ENCODE data around the gene UTY. TPM values are rescaled to one million over a fixed set of nuclear protein-coding genes. Genes with fewer than 3 reads are reported as not detected.

The UTY gene
- total RNA-seq, 3 donors from 2014 or later, result 32.5 to 35.4 TPM; not detected in 1

DNA sequence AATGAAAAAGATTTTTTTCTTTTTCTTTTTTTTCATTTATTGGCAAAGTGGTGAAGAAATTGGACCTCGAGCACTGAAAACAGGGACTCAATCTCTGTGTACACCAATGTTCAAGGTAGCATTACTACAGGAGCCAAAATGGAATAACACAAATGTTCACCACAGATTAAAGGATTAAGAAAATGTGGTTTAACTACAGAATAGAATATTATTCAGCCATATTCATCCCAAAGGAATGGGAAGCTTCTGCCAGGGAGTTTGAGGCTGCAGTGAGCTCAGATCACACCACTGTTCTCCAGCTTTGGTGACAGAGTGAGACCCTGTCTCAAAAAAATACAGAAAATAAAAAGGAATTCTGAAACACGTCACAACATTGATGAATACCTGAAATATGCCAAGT, 81.0 kb downstream of the UTY start:
- Histone ChIP-seq H3K9me3 (no peaks in the 10 kb centered on the region), H3K4me3 (no peak overlapping the region), H3K4me1 (ENCODE audit: low read depth) (no peaks in the 10 kb centered on the region), H3K36me3 (ENCODE audit: low read depth) (no peaks in the 10 kb centered on the region)
- DNase-seq (no peak), ATAC-seq (no peak)
- intact Hi-C loops (cut with DNase I, micrococcal nuclease), result no loop called here
- TF ChIP-seq, protein P1, sequence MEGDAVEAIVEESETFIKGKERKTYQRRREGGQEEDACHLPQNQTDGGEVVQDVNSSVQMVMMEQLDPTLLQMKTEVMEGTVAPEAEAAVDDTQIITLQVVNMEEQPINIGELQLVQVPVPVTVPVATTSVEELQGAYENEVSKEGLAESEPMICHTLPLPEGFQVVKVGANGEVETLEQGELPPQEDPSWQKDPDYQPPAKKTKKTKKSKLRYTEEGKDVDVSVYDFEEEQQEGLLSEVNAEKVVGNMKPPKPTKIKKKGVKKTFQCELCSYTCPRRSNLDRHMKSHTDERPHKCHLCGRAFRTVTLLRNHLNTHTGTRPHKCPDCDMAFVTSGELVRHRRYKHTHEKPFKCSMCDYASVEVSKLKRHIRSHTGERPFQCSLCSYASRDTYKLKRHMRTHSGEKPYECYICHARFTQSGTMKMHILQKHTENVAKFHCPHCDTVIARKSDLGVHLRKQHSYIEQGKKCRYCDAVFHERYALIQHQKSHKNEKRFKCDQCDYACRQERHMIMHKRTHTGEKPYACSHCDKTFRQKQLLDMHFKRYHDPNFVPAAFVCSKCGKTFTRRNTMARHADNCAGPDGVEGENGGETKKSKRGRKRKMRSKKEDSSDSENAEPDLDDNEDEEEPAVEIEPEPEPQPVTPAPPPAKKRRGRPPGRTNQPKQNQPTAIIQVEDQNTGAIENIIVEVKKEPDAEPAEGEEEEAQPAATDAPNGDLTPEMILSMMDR (IDR thresholded peaks at IDR 0.05), result no peak

DNA sequence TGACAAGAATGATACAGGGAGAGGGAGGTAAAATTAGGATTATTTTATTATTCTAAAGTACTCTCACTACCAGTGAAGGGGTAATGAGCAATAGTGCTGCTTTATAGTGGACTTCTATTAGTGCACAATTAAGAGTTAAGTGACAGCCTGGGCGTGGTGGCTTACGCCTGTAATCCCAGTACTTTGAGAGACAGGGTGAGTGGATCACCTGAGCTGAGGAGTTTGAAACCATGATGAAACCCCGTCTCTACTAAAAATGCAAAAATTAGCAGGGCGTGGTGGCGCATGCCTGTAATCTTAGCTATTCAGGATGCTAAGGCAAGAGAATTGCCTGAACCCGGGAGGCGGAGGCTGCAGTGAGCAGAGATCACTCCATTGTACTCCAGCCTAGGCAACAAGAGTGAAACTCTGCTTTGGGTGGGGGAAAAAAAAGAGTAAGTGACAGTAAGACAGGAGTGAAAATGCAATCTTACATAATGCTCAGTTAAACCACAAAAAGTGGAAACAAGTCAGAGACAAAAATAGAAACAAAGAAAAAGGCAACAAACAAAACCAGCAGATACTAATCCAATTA, 98.6 kb downstream of the UTY start:
- no peaks in the 10 kb centered on the region for H3K4me1 ChIP-seq (ENCODE audit: low read depth)
- ATAC-seq (no peak), DNase-seq (no peak)
- no peaks in the 10 kb centered on the region for H3K9me3 ChIP-seq
- H3K4me3 ChIP-seq, result no peak overlapping the region
- H3K36me3 ChIP-seq (ENCODE audit: low read depth), result no peaks in the 10 kb centered on the region
- TF ChIP-seq, protein P1 (IDR thresholded peaks at IDR 0.05), result no peak
- intact Hi-C loops (cut with DNase I, micrococcal nuclease), result no loop called here

DNA sequence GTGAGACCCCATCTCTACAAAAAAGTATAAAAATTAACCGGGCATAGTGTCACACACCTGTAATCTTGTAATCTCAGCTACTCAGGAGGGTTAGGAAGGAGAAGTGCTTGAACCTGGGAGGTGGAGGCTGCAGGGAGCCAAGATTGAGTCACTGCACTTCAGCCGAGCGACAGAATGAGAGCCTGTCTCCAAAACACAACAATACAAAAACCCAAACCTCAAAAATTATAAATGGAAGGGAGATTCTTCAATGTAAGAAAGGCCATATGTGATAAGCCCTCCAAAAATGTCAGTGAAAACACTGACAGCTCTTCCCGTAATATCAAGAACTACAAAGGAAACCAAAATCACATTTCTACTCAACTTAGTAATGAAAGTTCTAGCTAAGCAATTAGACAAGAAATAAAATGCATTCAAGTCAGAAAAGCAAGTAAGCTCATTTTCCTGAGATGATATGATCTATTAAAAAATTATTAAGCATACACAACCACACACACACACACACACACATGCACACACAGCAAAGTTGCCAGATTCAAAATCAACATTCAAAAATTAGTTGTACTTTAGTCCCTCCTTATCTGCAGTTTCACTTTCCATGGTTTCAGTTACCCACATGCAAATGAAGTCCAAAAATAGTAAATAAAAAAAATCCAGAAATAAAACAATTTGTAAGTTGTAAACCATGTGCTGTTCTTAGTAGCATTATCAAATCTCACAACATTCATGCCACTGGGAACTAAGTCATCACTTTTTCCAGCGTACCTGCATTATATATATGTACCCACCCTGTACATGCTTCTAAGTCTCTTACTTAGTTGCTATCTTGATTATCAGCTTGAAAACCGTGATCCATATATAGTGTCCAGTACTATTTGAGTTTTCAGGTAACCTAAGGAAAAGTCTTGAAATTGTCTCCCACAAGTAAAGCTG, 108.7 kb downstream of the UTY start:
- H3K4me1 ChIP-seq (ENCODE audit: low read depth), result no peaks in the 10 kb centered on the region
- intact Hi-C loops (cut with DNase I, micrococcal nuclease), result no loop called here
- no peaks in the 10 kb centered on the region for H3K9me3 ChIP-seq
- no peaks in the 10 kb centered on the region for H3K36me3 ChIP-seq (ENCODE audit: low read depth)
- TF ChIP-seq, protein P1 (IDR thresholded peaks at IDR 0.05), result no peak
- H3K4me3 ChIP-seq, result no peak overlapping the region
- DNase-seq (no peak), ATAC-seq (no peak)

DNA sequence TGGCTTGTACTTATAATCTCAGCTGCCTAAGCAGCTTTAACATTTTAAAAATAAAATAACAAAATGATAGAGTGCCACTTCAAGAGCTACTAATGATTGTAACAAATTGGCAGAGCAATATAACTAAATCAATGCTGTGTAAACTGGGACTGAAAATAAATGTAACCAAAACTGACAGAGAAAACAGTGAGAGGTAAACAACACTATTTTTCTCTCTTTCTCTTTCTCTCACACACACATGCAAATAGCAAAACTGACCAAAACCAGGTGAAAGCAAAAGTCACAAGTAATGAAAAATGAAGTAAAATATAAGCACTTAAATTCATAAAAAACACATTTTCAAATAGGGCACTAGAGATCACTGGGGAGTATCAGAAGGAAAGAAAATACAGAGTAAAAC, 109.6 kb downstream of the UTY start:
- ATAC-seq (no peak), DNase-seq (no peak)
- Histone ChIP-seq H3K36me3 (ENCODE audit: low read depth) (no peaks in the 10 kb centered on the region), H3K4me1 (ENCODE audit: low read depth) (no peaks in the 10 kb centered on the region), H3K9me3 (no peaks in the 10 kb centered on the region), H3K4me3 (no peak overlapping the region)
- TF ChIP-seq, protein P1 (IDR thresholded peaks at IDR 0.05), result no peak
- intact Hi-C loops (cut with DNase I, micrococcal nuclease), result no loop called here

DNA sequence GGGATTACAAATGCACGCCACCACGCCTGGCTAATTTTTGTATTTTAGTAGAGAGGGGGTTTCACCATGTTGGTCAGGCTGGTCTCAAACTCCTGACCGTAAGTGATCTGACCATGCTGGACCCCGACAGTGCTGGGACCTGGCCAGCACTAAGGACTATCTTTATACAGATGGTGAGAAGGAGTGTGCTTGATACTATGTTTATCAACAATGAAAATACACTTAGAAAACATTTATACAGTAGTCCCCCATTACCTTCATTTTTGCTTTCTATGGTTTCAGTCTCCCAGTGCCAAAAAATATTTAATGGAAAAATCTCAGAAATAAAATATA, 111.4 kb downstream of the UTY start:
- H3K36me3 ChIP-seq (ENCODE audit: low read depth), result no peaks in the 10 kb centered on the region
- H3K4me1 ChIP-seq (ENCODE audit: low read depth), result no peaks in the 10 kb centered on the region
- ATAC-seq, result no peak
- H3K9me3 ChIP-seq, result no peaks in the 10 kb centered on the region
- intact Hi-C loops (cut with DNase I, micrococcal nuclease), result no loop called here
- TF ChIP-seq, protein P1 (IDR thresholded peaks at IDR 0.05), result no peak
- no peak for DNase-seq
- H3K4me3 ChIP-seq, result no peak overlapping the region

Measured in mucosa of descending colon (tissue), 3 donors.